ENCODE results near the gene SDK1.

Gene SDK1

DNA sequence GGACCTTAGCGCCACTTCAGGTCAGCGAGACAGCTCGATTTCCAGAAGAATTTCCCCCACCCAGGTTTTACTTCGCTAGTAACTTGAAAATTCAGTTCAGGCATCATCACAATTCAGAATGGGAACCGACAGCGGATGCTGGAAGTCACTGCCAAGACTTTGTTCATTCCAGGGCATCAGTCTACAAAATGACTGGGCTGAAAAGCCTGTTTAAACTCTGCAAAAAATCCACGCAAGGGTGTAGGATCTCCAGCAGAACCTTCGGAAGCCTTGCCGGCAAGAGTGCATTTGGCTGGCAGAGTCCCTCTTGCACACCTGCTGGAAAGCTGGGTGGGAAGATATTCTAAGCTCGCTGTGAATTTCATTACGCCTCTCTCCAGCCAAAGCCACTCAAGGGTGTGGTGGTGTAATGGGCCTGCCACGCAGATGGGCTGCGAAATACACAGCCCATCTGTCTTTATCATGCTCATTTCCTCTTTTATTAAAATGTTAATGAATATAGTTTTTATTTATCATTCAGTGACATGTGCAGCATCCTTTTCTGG is 709.1 kb downstream of the SDK1 start:
- in situ Hi-C loops (cut with MboI; ENCODE audit: low pct_unique_long_range_greater_than_20kb, low sequenced_read_pairs, unreplicated experiment), result no loop called here
- no peak for DNase-seq (ENCODE audit: low spot score)
- TF ChIP-seq CTCF (IDR thresholded peaks at IDR 0.05; ENCODE audit: extremely low read depth, insufficient read depth, missing control alignments), result no peak

DNA sequence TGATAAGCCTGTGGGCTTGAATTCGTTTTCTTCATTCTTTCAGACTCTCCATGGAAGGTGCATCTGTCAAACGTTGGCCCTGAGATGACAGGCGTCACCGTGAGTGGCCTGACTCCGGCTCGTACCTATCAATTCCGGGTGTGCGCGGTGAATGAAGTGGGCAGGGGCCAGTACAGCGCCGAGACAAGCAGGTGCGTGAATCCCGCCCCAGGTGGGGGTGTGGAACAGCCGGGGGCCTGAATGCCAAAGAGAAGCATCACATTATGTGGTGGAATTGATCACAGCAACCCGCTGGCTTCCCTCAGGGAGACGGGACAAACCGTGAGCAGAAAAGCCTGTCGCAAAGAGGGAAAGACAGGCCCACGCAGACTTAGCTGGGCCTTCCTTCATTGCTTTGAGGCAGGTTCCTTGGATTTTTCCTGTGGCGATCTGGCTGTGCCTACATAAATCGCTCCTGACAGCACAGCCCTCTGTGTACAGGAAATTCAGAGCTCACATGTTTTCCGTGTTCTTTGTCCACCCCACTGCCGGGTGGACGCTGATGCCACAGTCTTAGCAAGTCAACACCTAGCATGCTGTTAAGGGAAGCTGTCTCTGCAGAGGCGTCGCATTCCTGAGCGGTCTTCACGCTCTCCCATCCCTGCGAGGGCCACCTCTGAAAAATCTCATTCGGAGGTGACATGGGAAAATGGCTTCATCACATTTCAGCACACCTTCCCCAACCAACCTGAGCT is 710.0 kb downstream of the SDK1 start:
- DNase-seq (ENCODE audit: low spot score), result no peak
- no peak for TF ChIP-seq CTCF (IDR thresholded peaks at IDR 0.05; ENCODE audit: extremely low read depth, insufficient read depth, missing control alignments)
- in situ Hi-C loops (cut with MboI; ENCODE audit: low pct_unique_long_range_greater_than_20kb, low sequenced_read_pairs, unreplicated experiment), result no loop called here

DNA sequence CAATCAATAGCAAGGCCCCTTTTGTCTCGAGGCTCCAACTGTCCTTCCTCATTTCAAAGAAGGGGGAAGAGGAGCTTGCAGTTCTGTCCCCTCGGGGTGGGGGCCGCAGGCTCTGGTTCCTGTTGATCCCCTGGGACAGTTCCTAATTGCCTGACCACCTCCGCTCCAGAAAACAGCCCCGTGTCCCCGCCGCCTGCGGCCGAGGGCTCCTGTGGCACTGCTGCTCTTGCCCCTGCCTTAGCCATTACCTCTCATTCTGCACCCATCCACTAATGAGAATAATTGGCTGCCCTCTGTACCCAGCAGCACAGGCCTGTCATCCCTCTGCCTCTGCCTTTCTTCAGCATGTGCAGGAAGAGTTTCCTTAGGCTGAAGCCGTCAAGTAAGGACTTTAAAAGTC is 712.7 kb downstream of the SDK1 start:
- in situ Hi-C loops (cut with MboI; ENCODE audit: low pct_unique_long_range_greater_than_20kb, low sequenced_read_pairs, unreplicated experiment), result no loop called here
- no peak for DNase-seq (ENCODE audit: low spot score)
- no peak for TF ChIP-seq CTCF (IDR thresholded peaks at IDR 0.05; ENCODE audit: extremely low read depth, insufficient read depth, missing control alignments)

GRCh38 chr7:4014346-4015050 is 713.4 kb downstream of the SDK1 start:
- in situ Hi-C loops (cut with MboI; ENCODE audit: low pct_unique_long_range_greater_than_20kb, low sequenced_read_pairs, unreplicated experiment), result no loop called here
- DNase-seq (ENCODE audit: low spot score), result no peak
- no peak for TF ChIP-seq CTCF (IDR thresholded peaks at IDR 0.05; ENCODE audit: extremely low read depth, insufficient read depth, missing control alignments)

DNA sequence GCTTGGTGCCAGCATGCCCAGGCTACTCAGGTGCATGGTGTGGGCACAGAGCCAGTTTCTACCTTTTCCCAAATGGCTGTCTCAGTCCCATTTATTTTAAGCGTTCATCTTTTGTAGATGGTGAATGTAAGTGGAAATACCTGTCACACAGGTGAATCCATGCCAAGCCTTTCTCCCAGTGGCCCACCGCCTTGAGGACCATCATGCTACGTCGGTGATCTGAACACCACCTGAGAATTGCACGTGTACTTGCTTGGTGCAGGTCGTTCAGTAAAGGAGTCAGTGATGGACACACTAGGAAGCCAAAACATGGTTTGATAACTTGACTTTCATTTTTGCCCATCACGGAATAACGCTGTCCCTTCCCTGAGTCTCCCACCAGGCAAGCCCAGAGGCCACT is 714.3 kb downstream of the SDK1 start:
- no peak for DNase-seq (ENCODE audit: low spot score)
- TF ChIP-seq CTCF (IDR thresholded peaks at IDR 0.05; ENCODE audit: extremely low read depth, insufficient read depth, missing control alignments), result no peak
- in situ Hi-C loops (cut with MboI; ENCODE audit: low pct_unique_long_range_greater_than_20kb, low sequenced_read_pairs, unreplicated experiment), result no loop called here

DNA sequence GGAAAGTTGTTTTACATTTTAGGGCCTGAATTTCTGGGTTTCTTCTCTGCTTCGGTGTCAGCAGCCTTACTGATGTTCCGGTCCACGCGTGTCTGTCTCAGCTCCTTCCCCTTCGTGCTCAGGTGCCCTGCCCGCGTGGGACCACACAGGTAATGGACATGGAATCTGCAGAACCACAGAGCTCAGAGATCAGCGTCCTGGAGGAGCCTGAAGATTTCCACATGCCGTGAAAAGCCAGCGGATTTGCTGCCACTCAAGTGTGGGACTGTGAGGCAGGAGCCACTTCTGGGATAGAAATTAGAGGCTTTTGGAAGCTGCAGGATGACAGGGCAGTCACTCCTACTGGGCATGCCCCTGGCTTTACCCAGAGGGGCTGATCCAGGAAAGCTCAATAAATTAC is 714.9 kb downstream of the SDK1 start:
- no peak for TF ChIP-seq CTCF (IDR thresholded peaks at IDR 0.05; ENCODE audit: extremely low read depth, insufficient read depth, missing control alignments)
- in situ Hi-C loops (cut with MboI; ENCODE audit: low pct_unique_long_range_greater_than_20kb, low sequenced_read_pairs, unreplicated experiment), result no loop called here
- no peak for DNase-seq (ENCODE audit: low spot score)
